Heart left ventricle (tissue), 16 donors: ENCODE data around the gene GOLGA2. TPM values are rescaled to one million over a fixed set of nuclear protein-coding genes. Genes with fewer than 3 reads are reported as not detected.

ENCODE experiments used
- ATAC-seq, 4 donors: fragments of 200-7000 bp; cut with Tn5 transposase; one replicate each; pipeline ENCODE4 v1.9.1; 2020 to 2022; ENCODE audit warnings: moderate library complexity in 4 of 4, mild to moderate bottlenecking in 3 of 4, moderate number of reproducible peaks in 1 of 4
- DNase-seq, 5 donors: peaks; one replicate each; pipeline ENCODE4 v3.0.0-alpha.2; 2020
- H3K27ac ChIP-seq, 12 donors: fragments of 200-600 bp; sonication (generic) in 4 of 12; one replicate each; pipeline versions ENCODE4 v1.5.0 to v1.8.0; 2016 to 2022; ENCODE audit warnings: mild to moderate bottlenecking in 2 of 12
- H3K27me3 ChIP-seq, 9 donors: fragments of 200-600 bp; sonication (generic) in 2 of 9; one replicate each; pipeline versions ENCODE4 v1.5.1 to v1.8.0; 2016 to 2022; ENCODE audit warnings: mild to moderate bottlenecking in 3 of 9
- H3K36me3 ChIP-seq, 9 donors: fragments of 200-600 bp; sonication (generic) in 2 of 9; one replicate each; pipeline versions ENCODE4 v1.5.0 to v1.8.0; 2018 to 2022; ENCODE audit warnings: mild to moderate bottlenecking in 2 of 9
- H3K4me1 ChIP-seq, 12 donors: fragments of 200-600 bp; sonication (generic) in 4 of 12; one replicate each; pipeline versions ENCODE4 v1.5.0 to v1.8.0; 2016 to 2022; ENCODE audit warnings: mild to moderate bottlenecking in 3 of 12
- H3K4me3 ChIP-seq, 12 donors: fragments of 200-600 bp; sonication (generic) in 4 of 12; one replicate each; pipeline versions ENCODE4 v1.5.0 to v1.8.0; 2017 to 2022; ENCODE audit warnings: mild to moderate bottlenecking in 9 of 12, moderate library complexity in 4 of 12
- H3K9me3 ChIP-seq, 12 donors: fragments of 200-600 bp; sonication (generic) in 4 of 12; one replicate each; pipeline versions ENCODE4 v1.5.0 to v1.8.0; 2016 to 2022; ENCODE audit warnings: mild to moderate bottlenecking in 1 of 12
- POLR2A ChIP-seq, 2 donors: fragments of 450-650 bp; IDR thresholded peaks; one replicate each; pipeline ENCODE4 v1.6.1; 2017; ENCODE audit warnings: antibody characterized with exemption in 2 of 2, mild to moderate bottlenecking in 2 of 2, moderate library complexity in 2 of 2
- WGBS, 4 donors: extraction: QIAGEN DNeasy Blood & Tissue Kit in 2 of 4; methylation state at CpG; one replicate each; pipeline versions ENCODE4 v1.1.5 to v1.1.7; 2013 to 2018; 5-methylcytosine and 5-hydroxymethylcytosine counted together
- intact Hi-C, 10 donors: fragments of 100-400 bp; cut with DNase I; formaldehyde crosslinking; loops; one replicate each; pipeline versions ENCODE4 v1.11.1 to v1.14.2; 2022
- polyA plus RNA-seq, 2 donors: library from polyadenylated mRNA; stranded (reverse); fragments of 200-250 nt; gene quantifications; one replicate each; pipeline ENCODE4 v1.2.3, GENCODE V29; 2013
- total RNA-seq, 9 donors: library from RNA; depleted of rRNA in 2 of 9; stranded (reverse); fragments of >200 nt in 2 of 9; fragmentation: NEBNext Ultra II Directional in 3 of 9; extraction: Animal tissue kit (Norgen Biotek cat#: 25700) in 3 of 9; gene quantifications; one replicate each; pipeline versions ENCODE4 v1.1.0 to v1.2.4, GENCODE V29; 2016 to 2023
- TF ChIP-seq, protein P1 (sequence below), 12 donors: fragments of 200-600 bp; sonication (generic) in 4 of 12; IDR thresholded peaks; one replicate each; pipeline versions ENCODE4 v1.5.0 to v1.8.0; 2018 to 2022; ENCODE audit warnings: antibody characterized with exemption in 12 of 12, mild to moderate bottlenecking in 5 of 12
- donor health status: ischemic (EF 13 %, LVEDD 7.1; RV severe dilation, severe dysfunction).
- donor health status: healthy with polysubstance abuse.
- donor health status: DM: no; HTN: yes; CAD: no.
- donor health status: DM: no; HTN: no; CAD: no.
- donor health status: ischemic (EF 25% LVEDD 6.9; RV normal size, moderate dysfunction).
- donor health status: ischemic (EF 25% LVEDD 5.7; RV mildly dilated, moderate dysfunction).
- donor health status: healthy.
- donor health status: DM: yes; HTN: yes; CAD: no.
- donor health status: ischemic (EF 35%, LVEDD 5.7; RV mildly dilated, moderate dysfunction).
- donor health status: nonischemic (EF 11% LVEDD 7.7; RV severe dilation, severe dysfunction).
- donor health status: DM: yes; HTN: yes; CAD: no.
- donor health status: PGD.
- donor health status: ischemic (EF 29% LVEDD 5.4; RV normal size, mild dysfunction).
- donor health status: nonischemic (EF 23%, LVEDD 6.1; RV moderate dilation, normal function).

Gene GOLGA2
- total and polyA plus RNA-seq, 11 donors: 68.5 to 144 (median 87.4) TPM

- Histone ChIP-seq H3K4me1 (no peaks in the 10 kb centered on the region), H3K9me3 (no peaks in the 10 kb centered on the region), H3K27me3 (no peaks in the 10 kb centered on the region), H3K36me3 (peaks cover 0 to 20% (median 0%) of the 10 kb centered on the region in 9 donors), H3K27ac (no peak overlapping the region), H3K4me3 (no peak overlapping the region)
- no peak for DNase-seq
- intact Hi-C loops: no loop called here
- no peak for ATAC-seq
- WGBS, 4 donors: 86 to 92% (median 89%) methylated on average over 5 of the region's 5 CpGs
- TF ChIP-seq, protein P1, sequence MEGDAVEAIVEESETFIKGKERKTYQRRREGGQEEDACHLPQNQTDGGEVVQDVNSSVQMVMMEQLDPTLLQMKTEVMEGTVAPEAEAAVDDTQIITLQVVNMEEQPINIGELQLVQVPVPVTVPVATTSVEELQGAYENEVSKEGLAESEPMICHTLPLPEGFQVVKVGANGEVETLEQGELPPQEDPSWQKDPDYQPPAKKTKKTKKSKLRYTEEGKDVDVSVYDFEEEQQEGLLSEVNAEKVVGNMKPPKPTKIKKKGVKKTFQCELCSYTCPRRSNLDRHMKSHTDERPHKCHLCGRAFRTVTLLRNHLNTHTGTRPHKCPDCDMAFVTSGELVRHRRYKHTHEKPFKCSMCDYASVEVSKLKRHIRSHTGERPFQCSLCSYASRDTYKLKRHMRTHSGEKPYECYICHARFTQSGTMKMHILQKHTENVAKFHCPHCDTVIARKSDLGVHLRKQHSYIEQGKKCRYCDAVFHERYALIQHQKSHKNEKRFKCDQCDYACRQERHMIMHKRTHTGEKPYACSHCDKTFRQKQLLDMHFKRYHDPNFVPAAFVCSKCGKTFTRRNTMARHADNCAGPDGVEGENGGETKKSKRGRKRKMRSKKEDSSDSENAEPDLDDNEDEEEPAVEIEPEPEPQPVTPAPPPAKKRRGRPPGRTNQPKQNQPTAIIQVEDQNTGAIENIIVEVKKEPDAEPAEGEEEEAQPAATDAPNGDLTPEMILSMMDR (IDR thresholded peaks at IDR 0.05): no peak
- TF ChIP-seq POLR2A (IDR thresholded peaks at IDR 0.05): no peak
Observed at GRCh38 chr9:128226412-128226801, 49.4 kb downstream of the GOLGA2 start.

GRCh38 chr9:128225770-128226411, 49.9 kb downstream of the GOLGA2 start:
- no peaks in the 10 kb centered on the region for H3K9me3 ChIP-seq
- no peak overlapping the region for H3K4me3 ChIP-seq
- H3K27ac ChIP-seq: no peak overlapping the region
- intact Hi-C loops: no loop called here
- no peaks in the 10 kb centered on the region for H3K4me1 ChIP-seq
- no peaks in the 10 kb centered on the region for H3K27me3 ChIP-seq
- WGBS, 4 donors: 73 to 83% (median 81%) methylated on average over 16 to 19 of the region's 19 CpGs
- no peak for DNase-seq
- H3K36me3 ChIP-seq: peaks cover 0 to 25% (median 0%) of the 10 kb centered on the region in 9 donors
- no peak for TF ChIP-seq POLR2A (IDR thresholded peaks at IDR 0.05)
- TF ChIP-seq, protein P1 (IDR thresholded peaks at IDR 0.05): no peak
- no peak for ATAC-seq

- no peak for ATAC-seq
- Histone ChIP-seq H3K27me3 (no peaks in the 10 kb centered on the region), H3K4me1 (no peaks in the 10 kb centered on the region), H3K36me3 (peaks cover 0 to 25% (median 0%) of the 10 kb centered on the region in 9 donors), H3K4me3 (no peak overlapping the region), H3K9me3 (no peaks in the 10 kb centered on the region), H3K27ac (no peak overlapping the region)
- TF ChIP-seq, protein P1 (IDR thresholded peaks at IDR 0.05): no peak
- no peak for TF ChIP-seq POLR2A (IDR thresholded peaks at IDR 0.05)
- intact Hi-C loops: no loop called here
- DNase-seq: no peak
- 86 to 93% (median 90%) methylated on average over 7 of the region's 7 CpGs for WGBS, 4 donors
Observed at GRCh38 chr9:128224877-128225276, 50.9 kb downstream of the GOLGA2 start.

GRCh38 chr9:128222880-128223670, 52.7 kb downstream of the GOLGA2 start:
- ATAC-seq (no peak), DNase-seq (no peak)
- Histone ChIP-seq H3K4me3 (no peak overlapping the region), H3K9me3 (no peaks in the 10 kb centered on the region), H3K36me3 (peaks cover 0 to 25% (median 0%) of the 10 kb centered on the region in 9 donors), H3K27me3 (no peaks in the 10 kb centered on the region), H3K27ac (no peak overlapping the region), H3K4me1 (peaks cover 0 to 13% (median 8%) of the 10 kb centered on the region in 12 donors)
- TF ChIP-seq POLR2A (IDR thresholded peaks at IDR 0.05): no peak
- TF ChIP-seq, protein P1 (IDR thresholded peaks at IDR 0.05): no peak
- intact Hi-C loops: no loop called here
- WGBS, 4 donors: 83 to 95% (median 91%) methylated on average over 11 to 13 of the region's 13 CpGs
